BLaER1 treated with 17β-estradiol and CSF1 and Interleukin-3, amounts not matched to agents 10 nM and 100 nM (cell line): Measurements from ENCODE around the gene ATP1A2.

ENCODE experiments used
- H3K27ac ChIP-seq, 11 experiments: shearing (Covaris generic); formaldehyde crosslinking; 2 replicates each; pipeline ENCODE4 v1.8.1; 2022
- H3K27me3 ChIP-seq, 11 experiments: shearing (Covaris generic); formaldehyde crosslinking; 2 replicates each; pipeline ENCODE4 v1.8.1; 2022
- H3K36me3 ChIP-seq, 11 experiments: shearing (Covaris generic); formaldehyde crosslinking; 2 replicates each; pipeline ENCODE4 v1.8.1; 2022
- H3K4me1 ChIP-seq, 10 experiments: shearing (Covaris generic); formaldehyde crosslinking; 2 replicates each; pipeline ENCODE4 v1.8.1; 2022
- H3K4me2 ChIP-seq, 11 experiments: shearing (Covaris generic); formaldehyde crosslinking; 2 replicates each; pipeline ENCODE4 v1.8.1; 2022
- H3K4me3 ChIP-seq, 10 experiments: shearing (Covaris generic); formaldehyde crosslinking; 2 replicates each; pipeline ENCODE4 v1.8.1; 2022
- H3K9ac ChIP-seq, 11 experiments: shearing (Covaris generic); formaldehyde crosslinking; 2 replicates each; pipeline ENCODE4 v1.8.1; 2022
- H3K9me3 ChIP-seq, 11 experiments: shearing (Covaris generic); formaldehyde crosslinking; replicated peaks in 1 of 11; 2 replicates each; pipeline ENCODE4 v1.8.1; 2022
- H4K20me1 ChIP-seq, 11 experiments: shearing (Covaris generic); formaldehyde crosslinking; 2 replicates each; pipeline ENCODE4 v1.8.1; 2022
- Cebpa-rat ChIP-seq, 11 experiments: shearing (Covaris generic); IDR thresholded peaks; 2 replicates each; pipeline ENCODE4 v1.8.1; 2022

The ATP1A2 gene

GRCh38 chr1:160112357-160112756, 3.2 kb upstream of the ATP1A2 start:
- TF ChIP-seq Cebpa-rat (IDR thresholded peaks at IDR 0.05) = no peak
- H3K4me2 ChIP-seq = peak overlapping the region in 10 of 11 experiments; percentile 22 to 78 (median 70); a peak in 20 of 22 replicates

GRCh38 chr1:160113407-160113806, 2.2 kb upstream of the ATP1A2 start:
- Histone ChIP-seq H3K36me3 (no peaks in the 10 kb centered on the region), H4K20me1 (no peaks in the 10 kb centered on the region), H3K4me2 (peak overlapping the region in 8 of 11 experiments; percentile 52 to 78 (median 72); a peak in 14 of 22 replicates), H3K27ac (no peak overlapping the region), H3K9me3 (no peaks in the 10 kb centered on the region), H3K9ac (no peak overlapping the region), H3K4me3 (no peak overlapping the region), H3K27me3 (no peaks in the 10 kb centered on the region), H3K4me1 (peaks cover 0 to 70% (median 40%) of the 10 kb centered on the region in 10 experiments; a peak in 16 of 20 replicates)
- TF ChIP-seq Cebpa-rat (IDR thresholded peaks at IDR 0.05) = no peak

More at GRCh38 chr1:160112357-160112756, 3.2 kb upstream of the ATP1A2 start:
- Histone ChIP-seq H3K9me3 (no peaks in the 10 kb centered on the region), H3K27me3 (no peaks in the 10 kb centered on the region), H3K36me3 (no peaks in the 10 kb centered on the region), H3K27ac (peak overlapping the region in 5 of 11 experiments; percentile 20 to 63 (median 48); a peak in 5 of 22 replicates), H3K9ac (peak overlapping the region in 3 of 11 experiments; percentile 21 to 29 (median 21); a peak in 3 of 22 replicates), H3K4me1 (peaks cover 0 to 70% (median 40%) of the 10 kb centered on the region in 10 experiments; a peak in 16 of 20 replicates), H3K4me3 (no peak overlapping the region), H4K20me1 (no peaks in the 10 kb centered on the region)

- TF ChIP-seq Cebpa-rat (IDR thresholded peaks at IDR 0.05) = no peak
- Histone ChIP-seq H3K4me2 (peak overlapping the region in 6 of 11 experiments; percentile 67 to 78 (median 72); a peak in 8 of 22 replicates), H3K9ac (no peak overlapping the region), H3K36me3 (no peaks in the 10 kb centered on the region), H4K20me1 (no peaks in the 10 kb centered on the region), H3K4me1 (peaks cover 2 to 64% (median 41%) of the 10 kb centered on the region in 10 experiments; a peak in 17 of 20 replicates), H3K9me3 (no peaks in the 10 kb centered on the region), H3K4me3 (no peak overlapping the region), H3K27ac (no peak overlapping the region), H3K27me3 (no peaks in the 10 kb centered on the region)
These were observed 1.5 kb upstream of the ATP1A2 start for GRCh38 chr1:160114085-160114484.

- Histone ChIP-seq H3K36me3 (no peaks in the 10 kb centered on the region), H3K4me2 (0 out of 22 replicates have a peak overlapping the region, but pooled peaks of 1 of the 11 experiments have one; percentile 41), H3K27ac (no peak overlapping the region), H3K27me3 (no peaks in the 10 kb centered on the region), H3K9ac (no peak overlapping the region), H4K20me1 (no peaks in the 10 kb centered on the region), H3K4me3 (no peak overlapping the region), H3K4me1 (peaks cover 6 to 47% (median 39%) of the 10 kb centered on the region in 10 experiments; a peak in 17 of 20 replicates), H3K9me3 (no peaks in the 10 kb centered on the region)
- no peak for TF ChIP-seq Cebpa-rat (IDR thresholded peaks at IDR 0.05)
These were observed 956 bp downstream of the ATP1A2 start for GRCh38 chr1:160116283-160117147.

- no peak overlapping the region for H3K4me2 ChIP-seq
- H3K9me3 ChIP-seq = no peaks in the 10 kb centered on the region
- H3K9ac ChIP-seq = no peak overlapping the region
- no peaks in the 10 kb centered on the region for H4K20me1 ChIP-seq
- H3K36me3 ChIP-seq = no peaks in the 10 kb centered on the region
- H3K4me3 ChIP-seq = no peak overlapping the region
- H3K27me3 ChIP-seq = no peaks in the 10 kb centered on the region
- H3K27ac ChIP-seq = no peak overlapping the region
- TF ChIP-seq Cebpa-rat (IDR thresholded peaks at IDR 0.05) = 0 out of 22 replicates have a peak, but pooled peaks of 1 of the 11 experiments have one; percentile 22
- H3K4me1 ChIP-seq = peaks cover 6 to 39% (median 32%) of the 10 kb centered on the region in 10 experiments; a peak in 17 of 20 replicates
These were observed 1.7 kb downstream of the ATP1A2 start for GRCh38 chr1:160117300-160117699.

- no peaks in the 10 kb centered on the region for H4K20me1 ChIP-seq
- no peaks in the 10 kb centered on the region for H3K36me3 ChIP-seq
- H3K9me3 ChIP-seq = no peaks in the 10 kb centered on the region
- no peaks in the 10 kb centered on the region for H3K27me3 ChIP-seq
- H3K27ac ChIP-seq = no peak overlapping the region
- H3K4me3 ChIP-seq = no peak overlapping the region
- no peak overlapping the region for H3K4me2 ChIP-seq
- H3K4me1 ChIP-seq = peaks cover 6 to 35% (median 27%) of the 10 kb centered on the region in 10 experiments; a peak in 17 of 20 replicates
- H3K9ac ChIP-seq = no peak overlapping the region
- TF ChIP-seq Cebpa-rat (IDR thresholded peaks at IDR 0.05) = 0 out of 22 replicates have a peak, but pooled peaks of 1 of the 11 experiments have one; percentile 0
These were observed 2.2 kb downstream of the ATP1A2 start for GRCh38 chr1:160117709-160118183.

GRCh38 chr1:160118928-160119327, 3.4 kb downstream of the ATP1A2 start:
- Histone ChIP-seq H3K9me3 (no peaks in the 10 kb centered on the region), H3K27ac (no peak overlapping the region), H4K20me1 (no peaks in the 10 kb centered on the region), H3K27me3 (no peaks in the 10 kb centered on the region), H3K4me3 (no peak overlapping the region), H3K4me1 (peaks cover 6 to 23% (median 16%) of the 10 kb centered on the region in 10 experiments; a peak in 17 of 20 replicates), H3K9ac (no peak overlapping the region), H3K36me3 (no peaks in the 10 kb centered on the region), H3K4me2 (peak overlapping the region in 8 of 11 experiments; percentile 6 to 39 (median 32); a peak in 10 of 22 replicates)
- TF ChIP-seq Cebpa-rat (IDR thresholded peaks at IDR 0.05) = no peak

- Histone ChIP-seq H3K4me2 (no peak overlapping the region), H3K27me3 (no peaks in the 10 kb centered on the region), H3K36me3 (no peaks in the 10 kb centered on the region), H4K20me1 (no peaks in the 10 kb centered on the region), H3K4me1 (peaks cover 6 to 10% (median 8%) of the 10 kb centered on the region in 10 experiments; a peak in 15 of 20 replicates), H3K9me3 (no peaks in the 10 kb centered on the region), H3K27ac (no peak overlapping the region), H3K9ac (no peak overlapping the region), H3K4me3 (no peak overlapping the region)
- no peak for TF ChIP-seq Cebpa-rat (IDR thresholded peaks at IDR 0.05)
These were observed 5.2 kb downstream of the ATP1A2 start for GRCh38 chr1:160120797-160121196.

GRCh38 chr1:160121388-160121787, 5.8 kb downstream of the ATP1A2 start:
- Histone ChIP-seq H3K27me3 (no peaks in the 10 kb centered on the region), H3K36me3 (no peaks in the 10 kb centered on the region), H4K20me1 (no peaks in the 10 kb centered on the region), H3K9ac (no peak overlapping the region), H3K27ac (no peak overlapping the region), H3K4me3 (no peak overlapping the region), H3K9me3 (no peaks in the 10 kb centered on the region), H3K4me2 (no peak overlapping the region), H3K4me1 (peaks cover 4 to 10% (median 6%) of the 10 kb centered on the region in 10 experiments; a peak in 12 of 20 replicates)
- no peak for TF ChIP-seq Cebpa-rat (IDR thresholded peaks at IDR 0.05)
